ENCODE measurements around the gene GYPE.
"Not testable (repeated sequence)": the region's sequence is repeated elsewhere in the genome, so short reads cannot be mapped to it uniquely, and the experiment has no call there.

The GYPE gene

GRCh38 chr4:143905440-143905839 is at the start of gene GYPE:
Gene GYPE (minus strand): TSS chr4:143905559. CDS start chr4:143905507, 52 bp downstream.
- not testable (repeated sequence) for H3K27ac ChIP-seq (ENCODE audit: low read depth, low read length); H3K9me2 ChIP-seq (replicated peaks; ENCODE audit: insufficient read depth, low read length); H3K27me3 ChIP-seq (ENCODE audit: low read length); H3K4me3 ChIP-seq (ENCODE audit: insufficient read depth, low read length, poor library complexity, severe bottlenecking); H4K20me1 ChIP-seq (ENCODE audit: low read depth, low read length); H3K4me2 ChIP-seq (ENCODE audit: low read depth, low read length, poor library complexity, severe bottlenecking); H3K9ac ChIP-seq (ENCODE audit: low read length); H3F3A ChIP-seq (ENCODE audit: insufficient read depth); H2AFZ ChIP-seq (ENCODE audit: low read depth, low read length, severe bottlenecking); H3K9me3 ChIP-seq (ENCODE audit: insufficient read depth, low read length); H3K79me2 ChIP-seq (ENCODE audit: insufficient read depth, low read length); H3K36me3 ChIP-seq (ENCODE audit: low read length)

GRCh38 chr4:143951458-143951972 is 46.2 kb upstream of the GYPE start:
- not testable (repeated sequence) for H3K27ac ChIP-seq (ENCODE audit: low read depth, low read length); H3F3A ChIP-seq (ENCODE audit: insufficient read depth); H3K9me3 ChIP-seq (ENCODE audit: insufficient read depth, low read length); H4K20me1 ChIP-seq (ENCODE audit: low read depth, low read length); H3K4me3 ChIP-seq (ENCODE audit: insufficient read depth, low read length, poor library complexity, severe bottlenecking); H3K27me3 ChIP-seq (ENCODE audit: low read length); H3K9ac ChIP-seq (ENCODE audit: low read length); H3K4me2 ChIP-seq (ENCODE audit: low read depth, low read length, poor library complexity, severe bottlenecking); H3K9me2 ChIP-seq (replicated peaks; ENCODE audit: insufficient read depth, low read length); H2AFZ ChIP-seq (ENCODE audit: low read depth, low read length, severe bottlenecking); H3K36me3 ChIP-seq (ENCODE audit: low read length); H3K79me2 ChIP-seq (ENCODE audit: insufficient read depth, low read length)

- H3K27me3 ChIP-seq (ENCODE audit: low read length); H3K27ac ChIP-seq (ENCODE audit: low read depth, low read length); H3K9ac ChIP-seq (ENCODE audit: low read length): not testable (repeated sequence)
These were observed 45.6 kb upstream of the GYPE start for GRCh38 chr4:143950967-143951366.

GRCh38 chr4:143950185-143950584 is 44.8 kb upstream of the GYPE start:
- H3K9ac ChIP-seq (ENCODE audit: low read length); H3K9me3 ChIP-seq (ENCODE audit: insufficient read depth, low read length); H2AFZ ChIP-seq (ENCODE audit: low read depth, low read length, severe bottlenecking); H3K79me2 ChIP-seq (ENCODE audit: insufficient read depth, low read length); H3K4me3 ChIP-seq (ENCODE audit: insufficient read depth, low read length, poor library complexity, severe bottlenecking); H3F3A ChIP-seq (ENCODE audit: insufficient read depth); H3K4me2 ChIP-seq (ENCODE audit: low read depth, low read length, poor library complexity, severe bottlenecking); H3K36me3 ChIP-seq (ENCODE audit: low read length); H3K27ac ChIP-seq (ENCODE audit: low read depth, low read length); H4K20me1 ChIP-seq (ENCODE audit: low read depth, low read length); H3K9me2 ChIP-seq (replicated peaks; ENCODE audit: insufficient read depth, low read length); H3K27me3 ChIP-seq (ENCODE audit: low read length): not testable (repeated sequence)

More at GRCh38 chr4:143950967-143951366, 45.6 kb upstream of the GYPE start:
- not testable (repeated sequence) for H2AFZ ChIP-seq (ENCODE audit: low read depth, low read length, severe bottlenecking); H3K9me2 ChIP-seq (replicated peaks; ENCODE audit: insufficient read depth, low read length); H3K4me3 ChIP-seq (ENCODE audit: insufficient read depth, low read length, poor library complexity, severe bottlenecking); H3F3A ChIP-seq (ENCODE audit: insufficient read depth); H4K20me1 ChIP-seq (ENCODE audit: low read depth, low read length); H3K36me3 ChIP-seq (ENCODE audit: low read length); H3K4me2 ChIP-seq (ENCODE audit: low read depth, low read length, poor library complexity, severe bottlenecking); H3K9me3 ChIP-seq (ENCODE audit: insufficient read depth, low read length); H3K79me2 ChIP-seq (ENCODE audit: insufficient read depth, low read length)

GRCh38 chr4:143947493-143947892 is 42.1 kb upstream of the GYPE start:
- H3K9me3 ChIP-seq (ENCODE audit: insufficient read depth, low read length); H3F3A ChIP-seq (ENCODE audit: insufficient read depth); H3K9me2 ChIP-seq (replicated peaks; ENCODE audit: insufficient read depth, low read length); H3K4me2 ChIP-seq (ENCODE audit: low read depth, low read length, poor library complexity, severe bottlenecking); H3K36me3 ChIP-seq (ENCODE audit: low read length); H3K27ac ChIP-seq (ENCODE audit: low read depth, low read length); H4K20me1 ChIP-seq (ENCODE audit: low read depth, low read length); H2AFZ ChIP-seq (ENCODE audit: low read depth, low read length, severe bottlenecking); H3K9ac ChIP-seq (ENCODE audit: low read length); H3K27me3 ChIP-seq (ENCODE audit: low read length); H3K79me2 ChIP-seq (ENCODE audit: insufficient read depth, low read length); H3K4me3 ChIP-seq (ENCODE audit: insufficient read depth, low read length, poor library complexity, severe bottlenecking): not testable (repeated sequence)

- not testable (repeated sequence) for H3K4me3 ChIP-seq (ENCODE audit: insufficient read depth, low read length, poor library complexity, severe bottlenecking); H3K9ac ChIP-seq (ENCODE audit: low read length); H3K9me2 ChIP-seq (replicated peaks; ENCODE audit: insufficient read depth, low read length); H3K27ac ChIP-seq (ENCODE audit: low read depth, low read length); H3K9me3 ChIP-seq (ENCODE audit: insufficient read depth, low read length); H3K36me3 ChIP-seq (ENCODE audit: low read length); H3K4me2 ChIP-seq (ENCODE audit: low read depth, low read length, poor library complexity, severe bottlenecking); H3F3A ChIP-seq (ENCODE audit: insufficient read depth); H3K79me2 ChIP-seq (ENCODE audit: insufficient read depth, low read length); H3K27me3 ChIP-seq (ENCODE audit: low read length); H4K20me1 ChIP-seq (ENCODE audit: low read depth, low read length); H2AFZ ChIP-seq (ENCODE audit: low read depth, low read length, severe bottlenecking)
These were observed 35.3 kb upstream of the GYPE start for GRCh38 chr4:143940708-143941107.
